GM12865 (cell line): Measurements from ENCODE around the gene SGK2.

Source experiments
- DNase-seq: peaks from one replicate; pipeline ENCODE4 v3.0.0; 2010; ENCODE audit warnings: low read depth
- H3K4me3 ChIP-seq: 2 replicates; pipeline ENCODE4 v1.5.1; 2011; ENCODE audit warnings: mild to moderate bottlenecking, low read depth, low read length, control low read depth
- TF ChIP-seq, protein P1 (sequence below): IDR thresholded peaks from 2 replicates; pipeline ENCODE4 v1.5.1; 2011; ENCODE audit warnings: low read length, control low read depth, low read depth, inconsistent platforms; ENCODE audit not compliant: insufficient read depth; ENCODE audit errors: missing control alignments

SGK2 gene

GRCh38 chr20:43568706-43569105 is 9.9 kb downstream of the SGK2 start:
- TF ChIP-seq, protein P1, sequence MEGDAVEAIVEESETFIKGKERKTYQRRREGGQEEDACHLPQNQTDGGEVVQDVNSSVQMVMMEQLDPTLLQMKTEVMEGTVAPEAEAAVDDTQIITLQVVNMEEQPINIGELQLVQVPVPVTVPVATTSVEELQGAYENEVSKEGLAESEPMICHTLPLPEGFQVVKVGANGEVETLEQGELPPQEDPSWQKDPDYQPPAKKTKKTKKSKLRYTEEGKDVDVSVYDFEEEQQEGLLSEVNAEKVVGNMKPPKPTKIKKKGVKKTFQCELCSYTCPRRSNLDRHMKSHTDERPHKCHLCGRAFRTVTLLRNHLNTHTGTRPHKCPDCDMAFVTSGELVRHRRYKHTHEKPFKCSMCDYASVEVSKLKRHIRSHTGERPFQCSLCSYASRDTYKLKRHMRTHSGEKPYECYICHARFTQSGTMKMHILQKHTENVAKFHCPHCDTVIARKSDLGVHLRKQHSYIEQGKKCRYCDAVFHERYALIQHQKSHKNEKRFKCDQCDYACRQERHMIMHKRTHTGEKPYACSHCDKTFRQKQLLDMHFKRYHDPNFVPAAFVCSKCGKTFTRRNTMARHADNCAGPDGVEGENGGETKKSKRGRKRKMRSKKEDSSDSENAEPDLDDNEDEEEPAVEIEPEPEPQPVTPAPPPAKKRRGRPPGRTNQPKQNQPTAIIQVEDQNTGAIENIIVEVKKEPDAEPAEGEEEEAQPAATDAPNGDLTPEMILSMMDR: no peak
- no peak overlapping the region for H3K4me3 ChIP-seq
- no peak for DNase-seq

DNA sequence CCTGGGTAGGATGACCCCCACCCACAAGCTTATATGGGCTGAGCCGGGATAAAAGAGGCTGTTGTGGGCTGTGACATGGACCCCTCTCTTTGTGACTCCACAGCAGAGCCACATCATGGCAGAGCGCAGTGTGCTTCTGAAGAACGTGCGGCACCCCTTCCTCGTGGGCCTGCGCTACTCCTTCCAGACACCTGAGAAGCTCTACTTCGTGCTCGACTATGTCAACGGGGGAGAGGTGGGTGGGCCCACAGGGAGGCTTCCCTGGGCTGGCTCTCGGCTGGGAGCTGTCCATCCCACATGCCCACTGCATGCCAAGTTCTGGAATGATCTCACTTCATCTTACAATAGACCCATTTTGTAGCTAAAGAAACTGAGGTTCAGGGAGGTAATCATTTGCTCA is 10.5 kb downstream of the SGK2 start:
- TF ChIP-seq, protein P1: no peak
- DNase-seq: no peak
- no peak overlapping the region for H3K4me3 ChIP-seq

DNA sequence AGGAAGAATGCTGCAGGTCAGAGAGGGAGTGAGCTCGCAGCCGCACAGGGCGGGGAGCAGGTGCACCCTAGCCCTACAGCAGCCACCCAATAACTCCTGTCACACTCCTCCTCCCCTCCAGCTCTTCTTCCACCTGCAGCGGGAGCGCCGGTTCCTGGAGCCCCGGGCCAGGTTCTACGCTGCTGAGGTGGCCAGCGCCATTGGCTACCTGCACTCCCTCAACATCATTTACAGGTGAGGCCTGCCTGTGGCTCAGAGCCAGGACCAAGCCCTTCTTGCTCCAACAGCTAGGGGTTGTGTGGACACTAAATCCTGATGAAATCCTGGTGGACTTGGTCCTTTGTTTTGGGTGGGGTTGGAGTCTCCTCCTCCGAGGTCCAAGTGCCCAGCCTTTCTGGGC is 11.7 kb downstream of the SGK2 start:
- TF ChIP-seq, protein P1: no peak
- no peak for DNase-seq
- no peak overlapping the region for H3K4me3 ChIP-seq

DNA sequence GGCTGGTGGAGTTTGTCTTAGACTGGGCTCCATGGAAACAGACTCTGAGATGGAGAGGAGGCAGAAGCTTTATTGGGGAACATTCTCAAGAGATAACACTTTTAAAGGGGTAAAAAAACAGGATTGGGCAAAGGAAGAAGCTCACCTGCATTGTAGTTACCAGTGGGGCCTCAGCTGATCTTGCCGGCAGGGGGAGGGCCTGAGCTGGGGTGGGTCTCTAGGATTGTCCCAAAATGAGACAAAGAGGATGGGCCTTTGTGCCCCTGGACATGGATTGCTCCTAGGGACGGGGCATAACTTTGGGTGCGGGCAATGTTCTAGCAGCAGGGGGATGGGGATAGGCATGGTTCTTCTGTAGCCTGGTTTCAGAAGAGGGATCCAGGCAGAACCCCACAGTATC is 12.5 kb downstream of the SGK2 start:
- no peak for DNase-seq
- TF ChIP-seq, protein P1: peak; percentile 20
- no peak overlapping the region for H3K4me3 ChIP-seq

GRCh38 chr20:43571771-43572170 is 12.9 kb downstream of the SGK2 start:
- TF ChIP-seq, protein P1: no peak
- DNase-seq: no peak
- no peak overlapping the region for H3K4me3 ChIP-seq

- no peak for DNase-seq
- TF ChIP-seq, protein P1: no peak
- H3K4me3 ChIP-seq: no peak overlapping the region
Observed at GRCh38 chr20:43572891-43573290, 14.1 kb downstream of the SGK2 start.

GRCh38 chr20:43576108-43576507 is 17.3 kb downstream of the SGK2 start:
- TF ChIP-seq, protein P1: no peak
- no peak for DNase-seq
- no peak overlapping the region for H3K4me3 ChIP-seq
